ENCODE measurements around the gene C1orf216. TPM values are rescaled to one million over a fixed set of nuclear protein-coding genes. Genes with fewer than 3 reads are reported as not detected.
A peak's percentile ranks its signal among the peaks of the same experiment; 100 is the strongest.

C1orf216 gene
- total and polyA plus RNA-seq, 2 donors (not counting 1 experiment from before 2014, with no cell fraction given) = 19.8 to 24.9 TPM

GRCh38 chr1:35725596-35725995 lies 6.9 kb upstream of the C1orf216 start:
- H3K79me2 ChIP-seq (ENCODE audit: control insufficient read depth, insufficient read depth, low read length) = no peaks in the 10 kb centered on the region
- no peaks in the 10 kb centered on the region for H3K27me3 ChIP-seq (ENCODE audit: control insufficient read depth, insufficient read depth, low read length)
- peak; percentile 35 to 39 for DNase-seq (ENCODE audit: low read depth in 2 of 2)
- no peak overlapping the region for H3K27ac ChIP-seq (ENCODE audit: insufficient read depth, low read length)
- H2AFZ ChIP-seq (ENCODE audit: low read length) = no peak overlapping the region
- no peak overlapping the region for H3K4me3 ChIP-seq (replicated peaks in 1 of 4; ENCODE audit: control extremely low read depth in 1 of 4, insufficient read depth in 1 of 4, low read depth in 3 of 4, low read length in 4 of 4)
- H3K4me2 ChIP-seq (ENCODE audit: extremely low read depth, insufficient read depth, low read length) = no peak overlapping the region
- no peak for TF ChIP-seq EZH2 (IDR thresholded peaks at IDR 0.05; ENCODE audit: low read length, missing control alignments)
- TF ChIP-seq CTCF (conservative IDR thresholded peaks at IDR 0.05 in 1 of 2, IDR thresholded peaks at IDR 0.05 in 1 of 2; ENCODE audit: low read depth in 1 of 2, low read length in 2 of 2) = no peak
- H3K4me1 ChIP-seq (ENCODE audit: control insufficient read depth, extremely low read depth, insufficient read depth, low read length) = no peaks in the 10 kb centered on the region
- H3K9me3 ChIP-seq (ENCODE audit: control insufficient read depth, insufficient read depth, low read depth, low read length) = no peaks in the 10 kb centered on the region
- no peaks in the 10 kb centered on the region for H4K20me1 ChIP-seq (ENCODE audit: control insufficient read depth, extremely low read depth, insufficient read depth, low read length)
- H3K36me3 ChIP-seq (ENCODE audit: control insufficient read depth, insufficient read depth, low read length) = no peaks in the 10 kb centered on the region
- no peak overlapping the region for H3K9ac ChIP-seq (ENCODE audit: insufficient read depth, low read length)

GRCh38 chr1:35717911-35718476 lies 690 bp downstream of the C1orf216 start:
- H3K4me3 ChIP-seq (replicated peaks in 1 of 4; ENCODE audit: control extremely low read depth in 1 of 4, insufficient read depth in 1 of 4, low read depth in 3 of 4, low read length in 4 of 4) = peak overlapping the region; percentile 55 to 95 (median 84)
- peaks cover 36% of the 10 kb centered on the region for H3K79me2 ChIP-seq (ENCODE audit: control insufficient read depth, insufficient read depth, low read length)
- H3K27ac ChIP-seq (ENCODE audit: insufficient read depth, low read length) = peak overlapping the region; percentile 78
- DNase-seq (ENCODE audit: low read depth in 2 of 2) = peak; percentile 72 to 77
- peak overlapping the region; percentile 79 for H3K9ac ChIP-seq (ENCODE audit: insufficient read depth, low read length)
- H3K27me3 ChIP-seq (ENCODE audit: control insufficient read depth, insufficient read depth, low read length) = no peaks in the 10 kb centered on the region
- TF ChIP-seq CTCF (conservative IDR thresholded peaks at IDR 0.05 in 1 of 2, IDR thresholded peaks at IDR 0.05 in 1 of 2; ENCODE audit: low read depth in 1 of 2, low read length in 2 of 2) (no peak), EZH2 (IDR thresholded peaks at IDR 0.05; ENCODE audit: low read length, missing control alignments) (no peak)
- peak overlapping the region; percentile 84 for H2AFZ ChIP-seq (ENCODE audit: low read length)
- no peaks in the 10 kb centered on the region for H3K9me3 ChIP-seq (ENCODE audit: control insufficient read depth, insufficient read depth, low read depth, low read length)
- peaks cover 3% of the 10 kb centered on the region for H4K20me1 ChIP-seq (ENCODE audit: control insufficient read depth, extremely low read depth, insufficient read depth, low read length)
- H3K4me1 ChIP-seq (ENCODE audit: control insufficient read depth, extremely low read depth, insufficient read depth, low read length) = peaks cover 6% of the 10 kb centered on the region
- H3K4me2 ChIP-seq (ENCODE audit: extremely low read depth, insufficient read depth, low read length) = peak overlapping the region; percentile 94
- H3K36me3 ChIP-seq (ENCODE audit: control insufficient read depth, insufficient read depth, low read length) = peaks cover 15% of the 10 kb centered on the region

GRCh38 chr1:35715568-35716002 lies 3.1 kb downstream of the C1orf216 start:
- peak overlapping the region; percentile 31 for H3K27ac ChIP-seq (ENCODE audit: insufficient read depth, low read length)
- peak overlapping the region; percentile 81 for H3K4me2 ChIP-seq (ENCODE audit: extremely low read depth, insufficient read depth, low read length)
- peaks cover 3% of the 10 kb centered on the region for H4K20me1 ChIP-seq (ENCODE audit: control insufficient read depth, extremely low read depth, insufficient read depth, low read length)
- H3K9ac ChIP-seq (ENCODE audit: insufficient read depth, low read length) = no peak overlapping the region
- H3K4me1 ChIP-seq (ENCODE audit: control insufficient read depth, extremely low read depth, insufficient read depth, low read length) = peaks cover 6% of the 10 kb centered on the region
- no peaks in the 10 kb centered on the region for H3K9me3 ChIP-seq (ENCODE audit: control insufficient read depth, insufficient read depth, low read depth, low read length)
- TF ChIP-seq EZH2 (IDR thresholded peaks at IDR 0.05; ENCODE audit: low read length, missing control alignments) (no peak), CTCF (conservative IDR thresholded peaks at IDR 0.05 in 1 of 2, IDR thresholded peaks at IDR 0.05 in 1 of 2; ENCODE audit: low read depth in 1 of 2, low read length in 2 of 2) (peak; percentile 86 to 89)
- H3K4me3 ChIP-seq (replicated peaks in 1 of 4; ENCODE audit: control extremely low read depth in 1 of 4, insufficient read depth in 1 of 4, low read depth in 3 of 4, low read length in 4 of 4) = peak overlapping the region in 1 of 4 experiments; percentile 1
- H3K79me2 ChIP-seq (ENCODE audit: control insufficient read depth, insufficient read depth, low read length) = peaks cover 36% of the 10 kb centered on the region
- H3K27me3 ChIP-seq (ENCODE audit: control insufficient read depth, insufficient read depth, low read length) = no peaks in the 10 kb centered on the region
- H2AFZ ChIP-seq (ENCODE audit: low read length) = no peak overlapping the region
- H3K36me3 ChIP-seq (ENCODE audit: control insufficient read depth, insufficient read depth, low read length) = peaks cover 15% of the 10 kb centered on the region
- DNase-seq (ENCODE audit: low read depth in 2 of 2) = peak; percentile 59 to 75
